Epithelial cell of prostate (primary cell): ENCODE measurements around the gene ADD2.
"Not testable (repeated sequence)": the region's sequence is repeated elsewhere in the genome, so short reads cannot be mapped to it uniquely, and the experiment has no call there.

Source experiments
- DNase-seq: peaks from one replicate; pipeline ENCODE4 v3.0.0-alpha.2; 2011; ENCODE audit warnings: low read depth, low spot score
- H3K27ac ChIP-seq: fragments of 450-650 bp; 2 replicates; pipeline ENCODE4 v1.5.1; 2017; ENCODE audit warnings: mild to moderate bottlenecking

Gene ADD2

GRCh38 chr2:70651014-70651413, 117.0 kb downstream of the ADD2 start:
- DNase-seq, result no peak
- H3K27ac ChIP-seq, result no peak overlapping the region

GRCh38 chr2:70648961-70649360, 119.0 kb downstream of the ADD2 start:
- DNase-seq, result no peak
- no peak overlapping the region for H3K27ac ChIP-seq

GRCh38 chr2:70647873-70648481, 120.0 kb downstream of the ADD2 start:
- no peak overlapping the region for H3K27ac ChIP-seq
- DNase-seq, result no peak

GRCh38 chr2:70646420-70646818, 121.6 kb downstream of the ADD2 start:
- DNase-seq, result no peak
- H3K27ac ChIP-seq, result no peak overlapping the region

GRCh38 chr2:70645733-70646419, 122.1 kb downstream of the ADD2 start:
- no peak for DNase-seq
- no peak overlapping the region for H3K27ac ChIP-seq

- DNase-seq, result no peak
Measured at GRCh38 chr2:70643715-70644114, 124.3 kb downstream of the ADD2 start.

GRCh38 chr2:70641263-70641784, 126.7 kb downstream of the ADD2 start:
- H3K27ac ChIP-seq, result no peak overlapping the region
- no peak for DNase-seq

More at GRCh38 chr2:70643715-70644114, 124.3 kb downstream of the ADD2 start:
- H3K27ac ChIP-seq, result no peak overlapping the region

GRCh38 chr2:70639841-70640436, 128.1 kb downstream of the ADD2 start:
- no peak for DNase-seq
- H3K27ac ChIP-seq, result no peak overlapping the region

- no peak for DNase-seq
- no peak overlapping the region for H3K27ac ChIP-seq
Measured at GRCh38 chr2:70638561-70638960, 129.4 kb downstream of the ADD2 start.

GRCh38 chr2:70633508-70633907, 134.5 kb downstream of the ADD2 start:
- no peak overlapping the region for H3K27ac ChIP-seq
- DNase-seq, result no peak

- H3K27ac ChIP-seq, result no peak overlapping the region
- DNase-seq, result no peak
Measured at GRCh38 chr2:70632966-70633365, 135.0 kb downstream of the ADD2 start.

- no peak for DNase-seq
- H3K27ac ChIP-seq, result no peak overlapping the region
Measured at GRCh38 chr2:70632388-70632787, 135.6 kb downstream of the ADD2 start.

- no peak overlapping the region for H3K27ac ChIP-seq
- no peak for DNase-seq
Measured at GRCh38 chr2:70630761-70631160, 137.2 kb downstream of the ADD2 start.

GRCh38 chr2:70627211-70627898, 140.6 kb downstream of the ADD2 start:
- no peak overlapping the region for H3K27ac ChIP-seq
- DNase-seq, result peak; percentile 18

- no peak for DNase-seq
Measured at GRCh38 chr2:70626254-70626990, 141.6 kb downstream of the ADD2 start.

GRCh38 chr2:70621536-70621935, 146.5 kb downstream of the ADD2 start:
- DNase-seq, H3K27ac ChIP-seq: not testable (repeated sequence)

More at GRCh38 chr2:70626254-70626990, 141.6 kb downstream of the ADD2 start:
- no peak overlapping the region for H3K27ac ChIP-seq

GRCh38 chr2:70620020-70620419, 148.0 kb downstream of the ADD2 start:
- no peak for DNase-seq
- H3K27ac ChIP-seq, result no peak overlapping the region

GRCh38 chr2:70619167-70619566, 148.8 kb downstream of the ADD2 start:
- no peak overlapping the region for H3K27ac ChIP-seq
- no peak for DNase-seq

GRCh38 chr2:70616168-70616694, 151.8 kb downstream of the ADD2 start:
- peak; percentile 96 for DNase-seq
- peak overlapping the region; percentile 52 for H3K27ac ChIP-seq

- no peak overlapping the region for H3K27ac ChIP-seq
- no peak for DNase-seq
Measured at GRCh38 chr2:70615222-70615621, 152.8 kb downstream of the ADD2 start.
